ENCODE data around the gene BCO2. TPM values are rescaled to one million over a fixed set of nuclear protein-coding genes. Genes with fewer than 3 reads are reported as not detected.

BCO2 gene
- total RNA-seq, 1 experiment from 2014 or later: not detected

- ChIA-PET POLR2A (interaction anchor here (0.7 to 1.3 kb wide), 5 partner anchors 9 to 126 kb away, joined by 3 to 4 read pairs (median 3); partner anchors contain the start of genes SDHD and TIMM8B), CTCF (interaction anchor here (1.2 kb wide), 1 partner anchor 68 kb away, joined by 5 read pairs; no protein-coding TSS in a partner anchor)
- Mint-ChIP-seq H3K4me3 (ENCODE audit: unreplicated experiment) (no peak overlapping the region), H3K27me3 (ENCODE audit: insufficient read depth, unreplicated experiment) (no peaks in the 10 kb centered on the region), H3K4me1 (ENCODE audit: insufficient read depth, unreplicated experiment) (peaks cover 8% of the 10 kb centered on the region), H3K36me3 (ENCODE audit: insufficient read depth, unreplicated experiment) (no peaks in the 10 kb centered on the region), H3K9me3 (ENCODE audit: unreplicated experiment) (no peaks in the 10 kb centered on the region), H3K27ac (ENCODE audit: low read depth, unreplicated experiment) (no peak overlapping the region)
- no peak for DNase-seq (ENCODE audit: unreplicated experiment)
- no TSS peak for BruUV-seq (replicated peaks)
- no peak for TF ChIP-seq CTCF (IDR thresholded peaks at IDR 0.05; ENCODE audit: unreplicated experiment)
- intact Hi-C loops (cut with micrococcal nuclease): no loop called here
These were observed 37.0 kb downstream of the BCO2 start for GRCh38 chr11:112212290-112212689.

GRCh38 chr11:112212710-112213109, 37.4 kb downstream of the BCO2 start:
- no peak overlapping the region for H3K4me3 Mint-ChIP-seq (ENCODE audit: unreplicated experiment)
- CTCF ChIA-PET: interaction anchor here (0.6 kb wide), 1 partner anchor 1486 kb away, joined by 3 read pairs; no protein-coding TSS in a partner anchor
- intact Hi-C loops (cut with micrococcal nuclease): no loop called here
- H3K4me1 Mint-ChIP-seq (ENCODE audit: insufficient read depth, unreplicated experiment): peaks cover 8% of the 10 kb centered on the region
- no peak for TF ChIP-seq CTCF (IDR thresholded peaks at IDR 0.05; ENCODE audit: unreplicated experiment)
- no TSS peak for BruUV-seq (replicated peaks)
- POLR2A ChIA-PET: interaction anchor here (0.7 to 1.3 kb wide), 5 partner anchors 10 to 126 kb away, joined by 3 to 4 read pairs (median 3); partner anchors contain the start of genes SDHD and TIMM8B
- no peak overlapping the region for H3K27ac Mint-ChIP-seq (ENCODE audit: low read depth, unreplicated experiment)
- H3K9me3 Mint-ChIP-seq (ENCODE audit: unreplicated experiment): no peaks in the 10 kb centered on the region
- DNase-seq (ENCODE audit: unreplicated experiment): no peak
- no peaks in the 10 kb centered on the region for H3K27me3 Mint-ChIP-seq (ENCODE audit: insufficient read depth, unreplicated experiment)
- no peaks in the 10 kb centered on the region for H3K36me3 Mint-ChIP-seq (ENCODE audit: insufficient read depth, unreplicated experiment)

GRCh38 chr11:112213753-112214152, 38.4 kb downstream of the BCO2 start:
- Mint-ChIP-seq H3K36me3 (ENCODE audit: insufficient read depth, unreplicated experiment) (no peaks in the 10 kb centered on the region), H3K27ac (ENCODE audit: low read depth, unreplicated experiment) (no peak overlapping the region), H3K27me3 (ENCODE audit: insufficient read depth, unreplicated experiment) (no peaks in the 10 kb centered on the region), H3K9me3 (ENCODE audit: unreplicated experiment) (no peaks in the 10 kb centered on the region), H3K4me3 (ENCODE audit: unreplicated experiment) (no peak overlapping the region), H3K4me1 (ENCODE audit: insufficient read depth, unreplicated experiment) (peaks cover 8% of the 10 kb centered on the region)
- intact Hi-C loops (cut with micrococcal nuclease): no loop called here
- BruUV-seq (replicated peaks): no TSS peak
- TF ChIP-seq CTCF (IDR thresholded peaks at IDR 0.05; ENCODE audit: unreplicated experiment): no peak
- POLR2A ChIA-PET: interaction anchor here (1.2 to 1.4 kb wide), 2 partner anchors 17 to 19 kb away, joined by 4 to 6 read pairs; no protein-coding TSS in a partner anchor
- no peak for DNase-seq (ENCODE audit: unreplicated experiment)
- CTCF ChIA-PET: interaction anchor here (0.6 to 15.5 kb wide), 3 partner anchors 67 to 346 kb away, joined by 3 to 428 read pairs (median 4); no protein-coding TSS in a partner anchor

- ChIA-PET POLR2A (no interaction called here), CTCF (interaction anchor here (0.7 to 15.5 kb wide), 4 partner anchors 52 to 103 kb away, joined by 3 to 428 read pairs (median 3); partner anchors contain the start of gene IL18)
- Mint-ChIP-seq H3K27me3 (ENCODE audit: insufficient read depth, unreplicated experiment) (no peaks in the 10 kb centered on the region), H3K4me3 (ENCODE audit: unreplicated experiment) (no peak overlapping the region), H3K27ac (ENCODE audit: low read depth, unreplicated experiment) (no peak overlapping the region), H3K9me3 (ENCODE audit: unreplicated experiment) (no peaks in the 10 kb centered on the region), H3K36me3 (ENCODE audit: insufficient read depth, unreplicated experiment) (no peaks in the 10 kb centered on the region), H3K4me1 (ENCODE audit: insufficient read depth, unreplicated experiment) (peaks cover 13% of the 10 kb centered on the region)
- TF ChIP-seq CTCF (IDR thresholded peaks at IDR 0.05; ENCODE audit: unreplicated experiment): no peak
- no peak for DNase-seq (ENCODE audit: unreplicated experiment)
- no TSS peak for BruUV-seq (replicated peaks)
- intact Hi-C loops (cut with micrococcal nuclease): no loop called here
These were observed 40.3 kb downstream of the BCO2 start for GRCh38 chr11:112215621-112216020.
